ENCODE data around the gene NEUROD2.

The NEUROD2 gene

GRCh38 chr17:39618246-39618913 lies 10.7 kb upstream of the NEUROD2 start:
- no peak for DNase-seq

- peak; percentile 49 for DNase-seq
Measured at GRCh38 chr17:39617446-39618245, 9.9 kb upstream of the NEUROD2 start.

- no peak for DNase-seq
Measured at GRCh38 chr17:39617100-39617445, 9.4 kb upstream of the NEUROD2 start.

GRCh38 chr17:39615434-39615833 lies 7.7 kb upstream of the NEUROD2 start:
- DNase-seq: no peak

DNA sequence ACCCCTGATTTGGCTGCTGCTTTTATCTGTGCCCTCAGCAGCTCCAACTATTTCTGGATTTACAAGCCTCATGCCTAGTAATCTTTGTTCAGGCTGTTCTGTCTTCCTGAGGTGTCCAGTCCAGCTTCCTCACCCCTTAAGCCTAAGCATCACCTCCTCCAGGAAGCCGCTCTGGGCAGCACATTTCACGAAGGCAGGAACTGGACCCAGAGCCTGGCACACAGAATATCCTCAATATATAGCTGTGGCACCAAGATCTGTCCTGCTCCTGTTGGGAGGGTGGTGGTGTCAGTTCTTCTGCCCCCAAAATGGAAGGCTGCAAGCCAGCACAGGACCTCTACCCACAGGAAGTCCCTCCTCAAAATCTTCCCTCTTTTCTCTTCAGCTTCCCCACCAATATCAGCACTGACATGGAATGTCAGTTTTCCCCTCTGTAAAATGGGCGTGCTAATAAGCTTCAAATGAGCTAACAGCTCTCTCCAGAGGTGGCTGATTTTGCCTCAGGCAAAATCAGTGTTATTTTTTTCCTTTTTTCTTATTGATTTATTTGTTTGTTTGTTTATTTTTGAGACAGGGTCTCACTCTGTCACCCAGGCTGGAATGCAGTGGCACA lies 6.9 kb upstream of the NEUROD2 start:
- no peak for DNase-seq

DNA sequence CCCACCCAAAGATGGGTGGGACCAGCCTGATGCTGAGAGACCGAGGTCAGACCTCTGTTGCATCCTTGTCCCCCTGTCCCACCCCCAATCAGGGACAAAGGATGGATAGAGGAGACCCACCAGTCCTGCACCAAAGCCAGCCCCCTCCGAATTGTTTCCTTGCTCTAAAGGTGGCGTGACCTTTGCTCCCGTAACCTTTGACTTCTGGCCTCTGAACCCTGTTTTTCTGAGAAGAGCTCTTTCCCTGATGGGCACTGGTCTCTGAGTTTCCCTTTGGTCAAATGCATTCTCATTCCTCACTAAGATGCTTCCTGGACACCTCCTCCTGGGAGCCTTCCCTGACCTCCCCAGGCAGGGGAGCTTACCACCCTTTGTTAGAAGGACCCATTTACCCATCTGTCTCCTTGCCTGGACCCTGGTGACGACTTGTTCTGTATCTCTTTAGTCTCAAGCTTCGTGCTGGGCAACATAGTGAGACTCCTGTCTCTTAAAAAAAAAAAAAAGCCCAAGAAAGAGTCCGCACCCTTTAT lies 5.3 kb upstream of the NEUROD2 start:
- no peak for DNase-seq

GRCh38 chr17:39612291-39612894 lies 4.7 kb upstream of the NEUROD2 start:
- no peak for DNase-seq

DNA sequence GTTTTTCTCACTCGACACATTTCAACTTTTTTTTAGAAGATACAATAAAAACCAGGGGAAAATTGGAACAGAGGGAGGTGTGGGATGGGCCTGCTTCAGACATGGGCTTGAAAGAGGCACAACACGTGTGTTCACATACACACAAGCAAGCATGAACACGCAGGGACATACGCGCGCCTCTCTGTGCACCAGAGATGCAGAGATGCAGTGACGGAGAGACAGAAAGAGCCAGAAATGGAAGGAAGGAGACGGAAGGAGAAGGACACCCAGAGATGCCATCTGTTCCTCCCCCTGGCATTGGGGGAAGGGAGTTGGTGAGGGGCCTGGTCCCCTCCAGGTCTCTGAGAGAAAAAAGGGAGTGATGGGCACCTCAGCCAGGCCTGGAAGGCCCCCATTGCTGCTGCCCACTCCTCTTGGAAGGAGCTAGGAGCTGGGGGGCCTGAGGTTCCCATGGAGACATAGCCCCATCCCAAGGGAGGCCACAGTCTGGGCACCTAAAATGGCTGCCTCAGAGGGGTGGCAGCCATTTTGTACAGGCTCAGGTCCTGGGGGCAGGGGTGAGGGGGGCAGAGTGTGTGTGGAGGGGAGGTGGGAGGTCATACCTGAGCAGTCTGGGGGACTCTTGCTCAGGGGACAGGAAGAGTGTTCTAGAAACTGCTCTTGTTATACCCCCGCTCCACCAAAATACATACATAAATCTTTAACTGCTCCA lies 3.8 kb upstream of the NEUROD2 start:
- no peak for DNase-seq

- DNase-seq: no peak
Measured at GRCh38 chr17:39609416-39610025, 1.8 kb upstream of the NEUROD2 start.

DNA sequence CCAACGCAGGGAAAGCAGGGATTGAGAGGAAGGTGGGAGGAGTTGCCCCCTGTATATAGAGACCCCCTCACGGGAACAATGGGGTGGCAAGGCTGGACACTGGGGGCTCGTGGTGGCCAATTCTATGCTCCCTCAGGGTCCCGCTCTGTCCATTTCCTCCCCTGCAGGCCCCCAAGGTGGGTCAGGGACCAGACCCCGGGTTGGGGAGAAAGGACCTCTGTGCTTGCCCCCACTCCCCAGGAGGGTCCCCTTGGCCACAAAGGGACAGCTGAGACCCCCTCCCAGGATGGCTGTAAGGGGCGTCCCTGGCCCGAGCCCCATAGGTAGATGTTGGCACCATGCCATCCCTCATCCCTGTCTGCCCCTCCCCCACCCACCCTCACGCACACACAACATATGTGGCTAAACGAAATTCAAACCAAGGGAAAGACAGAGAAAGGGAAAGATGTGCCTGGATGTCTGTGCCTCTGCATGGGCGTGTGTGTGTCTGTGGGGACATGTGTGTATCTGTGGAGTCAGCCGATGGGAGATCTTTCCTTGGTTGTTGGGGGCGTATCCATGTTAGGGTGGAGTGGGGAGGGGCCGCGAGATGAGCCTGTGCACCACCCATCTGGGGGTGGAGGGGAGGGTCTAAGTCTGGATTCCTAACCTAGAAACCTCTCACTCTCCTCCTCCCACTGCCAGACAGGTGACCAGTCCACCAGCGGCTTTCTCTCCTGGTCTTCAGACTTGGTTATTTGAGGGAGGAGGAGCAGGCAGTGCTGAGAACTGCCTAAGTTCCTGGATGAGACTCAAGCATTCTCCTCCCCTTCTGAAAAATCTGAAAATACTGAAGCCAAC lies 642 bp upstream of the NEUROD2 start:
- no peak for DNase-seq

DNA sequence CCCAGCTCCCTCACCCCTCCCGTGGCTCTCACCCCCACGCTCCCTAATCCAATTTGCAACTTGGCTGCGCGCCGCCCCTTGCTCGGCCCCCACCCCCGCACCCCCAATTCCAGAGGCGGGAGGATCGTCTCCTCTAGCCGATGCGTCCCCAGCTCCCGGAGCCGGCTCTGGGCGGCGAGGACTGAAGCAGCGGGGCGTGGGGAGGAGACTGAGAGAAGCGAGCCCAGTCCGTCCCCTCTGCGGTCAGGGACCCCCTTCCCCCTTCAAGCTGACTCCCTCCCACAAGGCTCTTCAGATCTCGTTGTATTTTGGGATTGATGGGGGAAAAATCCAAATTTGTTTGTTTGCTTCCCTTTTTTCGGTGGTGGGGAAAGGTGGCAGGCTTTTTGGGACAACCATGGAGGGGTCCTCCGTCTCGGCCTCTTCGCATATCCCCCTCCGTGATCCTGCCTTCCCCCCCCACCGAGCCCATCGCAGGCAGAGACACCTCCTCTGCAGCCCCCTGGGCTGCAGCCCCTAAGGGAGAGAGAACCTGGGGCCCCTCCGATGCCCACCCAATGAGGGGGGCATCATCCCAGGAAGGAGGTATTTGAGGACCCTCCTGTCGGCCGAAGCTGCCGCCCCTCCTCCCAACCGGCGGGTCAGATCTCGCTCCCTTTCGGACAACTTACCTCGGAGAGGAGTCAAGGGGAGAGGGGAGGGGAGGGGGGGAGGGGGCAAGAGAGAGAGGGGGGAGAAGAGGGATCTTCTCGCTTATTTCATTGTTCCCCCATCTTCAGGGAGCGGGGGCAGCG lies 466 bp downstream of the NEUROD2 start:
- no peak for DNase-seq

- DNase-seq: no peak
Measured at GRCh38 chr17:39606434-39607056, 1.2 kb downstream of the NEUROD2 start.

GRCh38 chr17:39605492-39606433 lies 2.0 kb downstream of the NEUROD2 start:
- no peak for DNase-seq

GRCh38 chr17:39604911-39605491 lies 2.7 kb downstream of the NEUROD2 start:
- no peak for DNase-seq

DNA sequence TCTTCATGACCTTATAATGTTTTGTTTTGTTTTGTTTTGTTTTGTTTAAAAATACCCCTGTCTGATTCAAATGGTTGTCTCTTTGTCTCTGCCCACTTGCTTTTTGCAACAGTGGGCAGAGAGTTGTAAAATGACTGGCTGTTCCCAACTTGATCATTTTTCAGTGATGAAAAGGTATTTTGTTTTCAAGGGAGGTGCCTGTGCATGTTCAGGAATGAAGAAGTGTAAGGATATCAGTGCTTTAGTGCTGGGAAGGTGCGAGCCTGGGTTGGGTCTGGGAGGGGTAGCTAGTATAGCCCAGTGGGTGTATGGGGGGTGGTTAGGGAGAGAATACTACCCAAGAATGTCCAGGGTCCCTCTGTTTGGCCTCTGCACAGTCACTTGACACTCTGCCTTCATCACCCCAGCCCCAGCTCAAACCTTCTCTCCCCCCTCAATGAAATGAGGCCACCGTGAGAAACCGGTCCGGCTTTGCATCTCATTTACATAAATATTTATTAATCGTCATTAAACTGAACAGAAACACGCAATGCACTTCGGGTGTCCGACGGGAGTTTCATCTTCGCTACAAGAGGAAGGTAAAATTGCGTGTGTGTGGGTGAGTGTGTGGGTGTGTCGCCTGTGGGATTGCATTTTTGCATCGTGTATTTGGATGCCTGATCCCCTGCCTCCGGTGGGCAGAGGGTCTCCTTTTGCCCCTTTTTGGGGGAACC lies 4.3 kb downstream of the NEUROD2 start:
- DNase-seq: no peak

DNA sequence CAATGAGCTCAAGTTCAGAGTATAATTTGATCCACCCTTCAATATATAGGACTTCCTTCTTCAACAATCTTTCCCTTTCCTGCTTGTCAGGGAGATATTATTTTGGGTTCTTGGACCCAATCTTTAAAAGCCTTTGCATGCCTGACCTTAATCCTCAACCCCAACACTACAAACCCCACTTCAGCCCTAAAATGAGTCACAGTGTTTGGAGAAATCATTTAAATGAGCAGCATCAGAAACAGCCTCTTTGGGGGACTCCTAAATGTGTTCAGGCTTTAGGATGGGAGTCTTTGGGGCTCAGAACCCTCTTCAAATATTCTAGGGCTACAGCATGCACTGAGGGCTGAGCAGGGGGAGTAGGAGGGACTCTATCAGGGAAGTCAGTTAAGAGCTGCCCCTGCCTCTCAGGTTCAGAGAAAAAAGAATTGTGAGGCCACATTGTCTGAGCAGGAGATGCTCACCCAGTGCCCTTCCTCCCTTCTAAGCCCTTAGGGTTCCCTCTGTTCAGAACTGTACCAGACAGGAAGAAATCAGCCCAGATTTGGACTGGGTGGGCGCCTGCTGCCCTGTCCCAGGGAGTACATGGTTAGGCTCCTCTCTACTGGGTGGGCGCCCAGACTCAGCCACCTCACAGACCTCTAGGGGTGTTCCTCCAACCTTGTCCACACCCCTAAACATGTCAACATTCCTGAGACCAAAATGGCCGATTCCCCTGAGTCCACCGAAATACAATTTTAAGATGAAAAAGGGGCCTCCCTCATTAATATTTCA lies 5.0 kb downstream of the NEUROD2 start:
- no peak for DNase-seq

Measured in activated CD4-positive, alpha-beta T cell treated with anti-CD3 and anti-CD28 coated beads, Interleukin-2, amount 50 U/mL, for 1 hour (primary cell).